GM18870 (cell line): ENCODE data around the gene DNPEP.
"Not testable (repeated sequence)": the region's sequence is repeated elsewhere in the genome, so short reads cannot be mapped to it uniquely, and the experiment has no call there.

ENCODE experiments used
- ATAC-seq: cut with Tn5 transposase; IDR thresholded peaks from one replicate; pipeline ENCODE4 v1.9.1; 2021; ENCODE audit warnings: moderate library complexity; ENCODE audit not compliant: unreplicated experiment

Gene DNPEP

DNA sequence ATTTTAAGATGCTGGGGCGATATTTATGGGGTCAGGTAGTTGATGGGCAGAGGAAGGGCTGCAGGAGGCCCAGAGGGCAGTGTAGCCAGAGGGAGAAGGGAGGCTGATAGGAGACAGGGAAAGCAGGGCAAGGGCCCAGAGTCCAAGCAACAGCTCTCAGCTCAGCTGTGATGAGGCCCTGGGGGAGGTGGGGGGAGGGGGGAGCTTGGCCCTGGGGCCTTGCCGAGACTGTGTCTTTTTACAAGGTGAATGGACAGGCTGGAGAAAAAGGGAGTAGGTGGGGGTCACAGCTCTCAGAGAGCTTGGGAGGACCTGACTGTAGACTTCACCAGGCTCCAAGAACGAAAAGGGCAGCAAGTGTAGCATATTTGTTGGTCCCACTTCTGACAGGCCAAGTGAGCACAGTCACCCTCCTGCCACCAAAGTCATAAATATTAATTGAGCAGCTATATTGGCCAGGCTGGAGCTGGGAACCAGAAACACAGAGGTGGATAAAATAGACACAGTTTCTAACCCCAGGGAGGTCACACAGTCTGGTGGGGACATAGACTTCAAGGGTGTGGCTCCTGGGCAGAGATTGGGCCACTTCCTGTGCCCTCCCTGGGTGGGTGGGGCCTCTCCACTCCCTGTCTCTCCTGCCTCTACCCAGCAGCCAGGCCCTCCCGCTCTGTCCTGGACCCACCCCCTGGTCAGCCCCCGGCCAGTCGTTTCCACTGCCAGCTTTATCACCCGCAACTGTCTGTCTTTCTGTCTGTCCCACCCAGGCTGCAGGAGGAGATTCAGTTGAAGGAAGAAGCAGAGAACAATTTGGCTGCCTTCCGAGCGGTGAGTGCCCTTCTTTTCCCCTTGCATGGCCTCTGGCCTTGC, 31.9 kb upstream of the DNPEP start:
- ATAC-seq: no peak

DNA sequence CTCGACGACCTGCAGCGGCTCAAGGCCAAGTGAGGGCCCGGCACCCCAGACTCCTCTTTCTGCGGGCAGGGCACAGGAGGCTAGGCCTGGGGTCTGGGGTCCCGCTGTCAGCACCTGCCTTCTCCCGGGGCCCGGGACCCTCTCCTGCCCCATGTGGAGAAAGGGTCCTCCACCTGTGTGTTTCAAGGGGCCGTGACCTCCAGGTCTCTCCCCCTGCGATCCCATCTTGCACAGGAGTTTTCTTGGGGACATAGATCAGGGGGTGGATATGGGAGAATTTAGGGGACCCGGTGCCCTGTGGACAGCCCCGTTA, 31.3 kb upstream of the DNPEP start:
- no peak for ATAC-seq

DNA sequence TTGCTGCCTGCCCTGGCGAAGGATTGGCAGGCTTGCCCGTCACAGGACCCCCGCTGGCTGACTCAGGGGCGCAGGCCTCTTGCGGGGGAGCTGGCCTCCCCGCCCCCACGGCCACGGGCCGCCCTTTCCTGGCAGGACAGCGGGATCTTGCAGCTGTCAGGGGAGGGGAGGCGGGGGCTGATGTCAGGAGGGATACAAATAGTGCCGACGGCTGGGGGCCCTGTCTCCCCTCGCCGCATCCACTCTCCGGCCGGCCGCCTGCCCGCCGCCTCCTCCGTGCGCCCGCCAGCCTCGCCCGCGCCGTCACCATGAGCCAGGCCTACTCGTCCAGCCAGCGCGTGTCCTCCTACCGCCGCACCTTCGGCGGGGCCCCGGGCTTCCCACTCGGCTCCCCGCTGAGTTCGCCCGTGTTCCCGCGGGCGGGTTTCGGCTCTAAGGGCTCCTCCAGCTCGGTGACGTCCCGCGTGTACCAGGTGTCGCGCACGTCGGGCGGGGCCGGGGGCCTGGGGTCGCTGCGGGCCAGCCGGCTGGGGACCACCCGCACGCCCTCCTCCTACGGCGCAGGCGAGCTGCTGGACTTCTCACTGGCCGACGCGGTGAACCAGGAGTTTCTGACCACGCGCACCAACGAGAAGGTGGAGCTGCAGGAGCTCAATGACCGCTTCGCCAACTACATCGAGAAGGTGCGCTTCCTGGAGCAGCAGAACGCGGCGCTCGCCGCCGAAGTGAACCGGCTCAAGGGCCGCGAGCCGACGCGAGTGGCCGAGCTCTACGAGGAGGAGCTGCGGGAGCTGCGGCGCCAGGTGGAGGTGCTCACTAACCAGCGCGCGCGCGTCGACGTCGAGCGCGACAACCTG, 30.7 kb upstream of the DNPEP start, which contains the start of gene DES:
Gene DES, plus strand, starts transcription at position 223 of the 857 bp plus-strand sequence. Its CDS starts 86 bp downstream, at position 309.
- no peak for ATAC-seq

DNA sequence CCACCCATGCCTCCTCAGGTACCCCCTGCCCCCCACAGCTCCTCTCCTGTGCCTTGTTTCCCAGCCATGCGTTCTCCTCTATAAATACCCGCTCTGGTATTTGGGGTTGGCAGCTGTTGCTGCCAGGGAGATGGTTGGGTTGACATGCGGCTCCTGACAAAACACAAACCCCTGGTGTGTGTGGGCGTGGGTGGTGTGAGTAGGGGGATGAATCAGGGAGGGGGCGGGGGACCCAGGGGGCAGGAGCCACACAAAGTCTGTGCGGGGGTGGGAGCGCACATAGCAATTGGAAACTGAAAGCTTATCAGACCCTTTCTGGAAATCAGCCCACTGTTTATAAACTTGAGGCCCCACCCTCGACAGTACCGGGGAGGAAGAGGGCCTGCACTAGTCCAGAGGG, 29.7 kb upstream of the DNPEP start:
- no peak for ATAC-seq

DNA sequence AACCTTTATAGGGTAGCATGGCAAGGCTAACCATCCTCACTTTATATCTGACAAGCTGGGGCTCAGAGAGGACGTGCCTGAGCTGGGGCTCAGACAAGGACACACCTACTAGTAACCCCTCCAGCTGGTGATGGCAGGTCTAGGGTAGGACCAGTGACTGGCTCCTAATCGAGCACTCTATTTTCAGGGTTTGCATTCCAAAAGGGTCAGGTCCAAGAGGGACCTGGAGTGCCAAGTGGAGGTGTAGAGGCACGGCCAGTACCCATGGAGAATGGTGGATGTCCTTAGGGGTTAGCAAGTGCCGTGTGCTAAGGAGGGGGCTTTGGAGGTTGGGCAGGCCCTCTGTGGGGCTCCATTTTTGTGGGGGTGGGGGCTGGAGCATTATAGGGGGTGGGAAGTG, 29.2 kb upstream of the DNPEP start:
- no peak for ATAC-seq

DNA sequence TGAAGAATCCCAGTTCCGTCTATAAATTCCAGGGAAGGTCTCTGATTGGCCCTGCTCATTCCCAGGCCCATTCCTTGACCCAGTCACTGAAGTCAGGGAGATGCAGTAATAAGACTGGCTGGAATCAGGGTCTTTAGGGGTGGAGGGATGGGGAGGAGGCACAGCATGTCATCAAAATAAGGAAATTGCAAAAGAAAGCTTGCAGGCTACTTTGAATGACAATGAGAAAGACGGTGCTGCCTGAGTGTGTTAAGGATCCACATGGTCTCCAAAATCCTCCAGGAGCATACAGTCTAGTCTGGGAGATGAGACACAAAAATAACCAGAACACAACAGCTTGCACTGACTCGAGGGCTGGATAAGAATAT, 28.5 kb upstream of the DNPEP start:
- ATAC-seq: no peak

DNA sequence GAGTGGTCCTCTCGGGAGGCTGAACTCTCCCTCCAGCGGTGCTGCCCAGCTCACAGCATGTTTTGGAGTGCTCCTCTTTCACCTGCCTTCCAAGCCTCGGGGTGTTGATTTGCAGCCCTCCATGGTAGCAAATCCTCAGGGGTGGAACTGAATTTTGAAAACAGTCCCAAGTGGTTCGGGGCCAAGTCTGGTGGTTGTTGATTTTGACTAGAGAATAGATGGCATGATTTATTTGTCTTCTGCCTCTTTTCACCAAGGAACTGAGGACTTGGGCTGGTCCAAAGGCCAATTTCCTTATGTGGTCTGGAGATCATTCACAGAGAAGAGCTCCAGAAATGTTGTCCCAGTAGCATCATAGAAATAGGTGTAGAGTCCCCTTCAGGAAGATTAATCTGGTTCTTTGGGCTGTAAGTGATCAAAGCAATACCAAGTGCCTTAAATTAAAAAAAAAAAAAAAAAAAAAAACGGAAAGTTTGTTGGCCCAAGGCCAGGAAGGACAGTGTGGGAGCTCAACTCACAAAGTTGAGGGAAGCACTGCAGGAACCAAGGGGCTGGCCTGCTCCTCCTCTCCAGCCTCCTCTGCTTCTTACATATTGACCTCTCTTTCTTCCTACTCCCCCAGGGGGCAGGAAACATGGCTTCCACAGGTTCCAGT, 28.0 kb upstream of the DNPEP start:
- no peak for ATAC-seq

DNA sequence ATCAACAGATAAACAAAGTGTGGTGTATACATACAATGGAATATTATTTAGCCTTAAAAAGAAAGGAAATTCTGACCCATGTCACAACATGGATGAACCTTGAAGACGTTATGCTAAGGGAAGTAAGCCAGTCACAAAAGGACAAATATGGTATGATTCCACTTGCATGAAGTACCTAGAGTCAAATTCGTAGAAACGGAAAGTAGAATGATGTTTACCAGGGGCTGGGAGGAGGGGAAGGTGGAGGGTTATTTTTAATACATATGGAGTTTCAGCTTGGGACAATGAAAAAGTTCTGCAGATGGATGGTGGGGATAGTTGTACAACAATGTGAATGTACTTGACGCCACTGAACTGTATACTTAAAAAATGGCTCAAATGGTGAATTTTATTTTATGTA, 27.1 kb upstream of the DNPEP start:
- ATAC-seq: no peak

DNA sequence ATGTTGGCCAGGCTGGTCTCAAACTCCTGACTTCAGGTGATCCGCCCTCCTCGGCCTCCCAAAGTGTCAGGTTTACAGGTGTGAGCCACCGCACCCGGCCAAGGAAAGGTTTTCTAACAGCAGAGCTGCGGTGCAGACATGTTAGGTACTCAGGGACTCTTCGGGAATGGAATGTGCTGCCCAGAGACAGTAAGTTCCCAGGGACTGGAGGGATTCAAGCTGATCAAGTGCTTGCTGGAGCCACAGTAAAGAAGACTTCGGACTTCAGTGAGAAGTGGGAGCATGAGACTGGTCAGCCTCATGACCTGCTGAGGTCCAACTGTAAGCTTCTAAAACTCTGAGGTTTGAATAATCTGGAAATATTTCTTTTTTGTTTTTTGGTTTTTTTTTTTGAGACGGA, 22.7 kb upstream of the DNPEP start:
- no peak for ATAC-seq

DNA sequence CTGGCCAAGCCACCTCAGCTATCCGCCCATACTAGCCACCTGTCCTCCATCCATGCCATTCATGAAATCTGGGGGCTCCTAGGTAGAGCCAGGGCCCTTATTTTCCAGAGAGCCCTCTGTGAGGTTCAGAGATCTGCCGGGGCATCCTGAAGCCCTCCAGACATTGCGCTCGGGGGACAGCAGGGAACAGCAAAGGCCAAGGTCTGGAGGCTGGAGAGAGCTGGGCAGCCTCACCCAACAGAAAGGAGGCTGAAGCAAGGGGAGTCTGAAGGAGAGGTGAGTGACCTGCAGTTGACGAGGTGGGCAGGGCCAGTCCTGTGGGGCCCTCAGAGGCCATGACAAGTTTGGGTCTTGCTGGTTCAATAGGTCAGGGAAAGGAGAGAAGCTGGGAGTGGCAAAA, 21.9 kb upstream of the DNPEP start:
- ATAC-seq: no peak

DNA sequence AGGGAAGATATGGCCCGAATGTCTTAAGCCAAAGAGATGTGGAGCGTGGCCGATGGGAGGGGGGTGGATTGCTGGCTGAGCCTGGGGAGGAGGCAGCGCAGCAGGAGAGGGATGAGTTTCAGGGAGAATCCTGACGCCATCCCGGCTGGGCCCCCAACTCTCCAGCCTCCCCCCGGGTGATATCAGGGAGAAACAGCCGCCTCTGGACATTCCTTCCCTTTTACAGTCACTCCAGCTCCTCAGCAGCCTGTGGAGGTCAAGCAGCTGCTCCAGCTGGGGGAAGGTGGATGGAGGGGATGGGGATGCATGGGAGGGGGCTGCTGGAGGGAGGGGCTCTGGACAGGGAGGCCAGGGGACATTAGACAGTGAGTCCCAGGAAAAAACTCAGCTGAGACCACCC, 20.9 kb upstream of the DNPEP start:
- ATAC-seq: no peak

DNA sequence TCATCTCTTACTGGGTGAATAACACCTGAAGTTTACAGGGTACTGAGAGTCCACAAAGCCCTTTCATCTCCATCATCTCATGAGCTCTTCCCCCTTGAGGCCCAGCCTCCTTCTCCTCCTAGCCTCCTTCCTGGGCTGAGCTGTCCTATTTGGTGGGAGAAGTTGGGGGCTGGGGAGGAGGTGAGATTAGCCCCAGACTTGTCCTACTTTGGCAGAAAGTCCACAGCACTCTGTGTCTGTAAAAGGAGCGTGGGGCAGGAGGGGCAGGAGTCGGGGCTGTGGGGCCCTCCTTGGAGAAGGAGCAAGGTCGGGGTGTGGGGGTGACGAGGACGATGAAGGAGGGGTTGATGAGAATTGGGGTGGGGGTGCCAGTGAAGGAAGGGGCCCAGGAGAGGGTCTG, 20.5 kb upstream of the DNPEP start:
- no peak for ATAC-seq

DNA sequence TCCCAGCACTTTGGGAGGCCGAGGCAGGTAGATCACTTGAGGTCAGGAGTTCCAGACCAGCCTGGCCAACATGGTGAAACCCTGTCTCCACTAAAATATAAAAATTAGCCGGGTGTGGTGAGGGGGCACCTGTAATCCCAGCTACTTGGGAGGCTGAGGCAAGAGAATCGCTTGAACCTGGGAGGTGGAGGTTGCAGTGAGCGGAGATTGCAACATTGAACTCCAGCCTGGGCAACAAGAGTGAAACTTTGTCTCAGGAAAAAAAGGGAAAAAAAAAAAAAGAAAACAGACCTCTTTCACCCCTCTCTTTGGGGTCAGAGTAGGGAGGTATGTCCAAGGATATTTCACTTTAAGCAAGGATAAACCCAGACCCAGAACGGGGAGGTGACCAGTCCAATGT, 19.6 kb upstream of the DNPEP start:
- not testable (repeated sequence) for ATAC-seq

DNA sequence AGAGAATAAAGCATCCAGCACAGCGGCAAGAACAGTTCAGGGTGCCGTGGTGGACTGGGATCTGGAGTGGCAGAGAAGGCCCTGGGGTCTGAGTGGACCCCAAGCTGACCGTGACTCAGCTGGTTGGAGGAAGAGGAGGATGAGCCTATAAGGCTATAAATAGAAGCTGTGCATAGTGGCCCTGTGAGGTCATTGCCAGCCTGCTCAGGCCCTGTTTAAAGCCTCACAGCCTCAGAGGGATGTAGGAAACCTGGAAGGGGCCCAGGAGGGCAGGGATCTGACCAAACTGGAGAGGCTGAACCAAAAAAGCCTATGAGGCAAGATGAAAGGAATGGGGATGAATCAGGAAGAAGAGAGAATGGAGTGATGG, 19.1 kb upstream of the DNPEP start:
- no peak for ATAC-seq

DNA sequence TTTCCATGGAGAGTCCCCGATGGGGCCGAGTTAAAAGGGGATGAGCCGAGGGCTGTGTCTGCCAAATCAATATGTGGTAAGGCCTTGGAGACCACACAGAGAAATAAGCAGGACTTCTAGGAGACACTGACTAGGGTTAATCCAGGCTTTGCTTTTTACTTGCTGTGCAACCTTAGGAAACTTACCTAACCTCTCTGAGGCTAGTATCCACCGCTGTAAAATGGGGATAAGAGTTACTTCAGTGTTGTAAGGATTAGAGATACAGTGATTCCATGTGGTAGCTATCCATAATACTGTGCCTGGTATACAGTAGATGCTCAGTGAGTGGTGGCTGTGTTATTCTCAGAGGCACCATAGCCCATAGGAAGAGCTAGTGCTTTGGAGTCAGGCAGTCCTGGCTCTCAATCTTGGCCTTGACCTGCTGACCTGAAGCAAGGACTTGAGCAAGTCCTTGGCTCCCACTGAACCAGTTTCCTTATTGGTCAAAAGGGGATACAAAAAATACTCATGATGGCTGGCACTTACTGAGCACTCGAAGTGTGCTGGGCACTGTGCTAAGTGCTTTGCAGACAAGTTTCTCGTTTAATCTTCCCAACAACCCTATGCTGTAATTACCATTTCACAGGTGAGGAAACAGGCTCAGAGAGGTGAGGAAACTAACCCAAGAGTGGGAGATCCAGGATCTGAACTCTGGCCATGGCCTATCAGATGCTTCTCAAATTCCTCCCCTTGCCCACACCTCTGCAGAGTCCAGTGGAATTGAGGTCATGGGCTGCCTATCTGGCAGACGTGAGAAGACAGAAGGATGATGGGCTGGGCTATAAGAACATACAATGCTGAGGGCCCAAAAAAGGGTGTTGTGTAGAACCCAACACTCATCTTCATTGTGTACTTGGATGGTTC, 18.5 kb upstream of the DNPEP start:
- ATAC-seq: no peak

DNA sequence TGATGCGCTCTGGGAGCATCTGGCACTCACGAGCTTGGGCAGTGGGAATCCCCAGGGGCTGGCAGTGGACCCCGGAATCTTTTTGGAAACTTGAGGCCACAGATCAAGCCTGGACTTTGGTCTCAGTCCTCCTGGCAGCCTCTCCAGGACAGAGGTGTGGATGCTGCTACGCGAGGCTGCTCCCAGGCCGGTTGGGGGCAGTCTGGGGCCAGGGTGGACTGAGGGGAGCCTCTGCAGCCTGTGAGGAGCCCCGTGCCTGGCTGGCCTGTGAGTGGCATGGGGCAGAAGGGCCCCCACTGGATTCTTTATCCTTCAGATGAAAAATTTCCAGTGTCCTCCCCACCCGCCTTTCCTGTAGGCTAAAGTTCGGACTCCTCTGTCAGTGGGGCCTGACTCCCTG, 17.7 kb upstream of the DNPEP start:
- ATAC-seq: no peak

DNA sequence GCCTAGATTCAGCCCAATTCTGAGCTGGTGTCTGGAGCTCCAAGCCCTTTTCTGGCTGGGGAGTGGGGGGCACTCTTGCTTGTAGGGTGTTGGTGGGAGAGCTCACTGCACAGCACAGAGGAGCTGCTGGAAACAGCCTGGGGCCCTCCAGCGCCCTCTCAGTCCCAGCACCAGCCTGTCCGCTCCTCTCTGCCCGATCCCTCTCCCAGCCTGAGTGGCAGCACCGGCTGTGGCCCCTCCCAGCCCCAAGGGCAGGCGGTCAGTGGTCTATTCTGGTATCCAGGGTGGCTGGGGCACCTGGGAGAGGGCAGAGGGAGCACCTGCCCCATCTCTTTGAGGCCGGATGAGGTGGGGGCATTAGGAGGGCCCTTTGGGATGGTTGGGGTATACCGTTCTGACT, 17.2 kb upstream of the DNPEP start:
- no peak for ATAC-seq

DNA sequence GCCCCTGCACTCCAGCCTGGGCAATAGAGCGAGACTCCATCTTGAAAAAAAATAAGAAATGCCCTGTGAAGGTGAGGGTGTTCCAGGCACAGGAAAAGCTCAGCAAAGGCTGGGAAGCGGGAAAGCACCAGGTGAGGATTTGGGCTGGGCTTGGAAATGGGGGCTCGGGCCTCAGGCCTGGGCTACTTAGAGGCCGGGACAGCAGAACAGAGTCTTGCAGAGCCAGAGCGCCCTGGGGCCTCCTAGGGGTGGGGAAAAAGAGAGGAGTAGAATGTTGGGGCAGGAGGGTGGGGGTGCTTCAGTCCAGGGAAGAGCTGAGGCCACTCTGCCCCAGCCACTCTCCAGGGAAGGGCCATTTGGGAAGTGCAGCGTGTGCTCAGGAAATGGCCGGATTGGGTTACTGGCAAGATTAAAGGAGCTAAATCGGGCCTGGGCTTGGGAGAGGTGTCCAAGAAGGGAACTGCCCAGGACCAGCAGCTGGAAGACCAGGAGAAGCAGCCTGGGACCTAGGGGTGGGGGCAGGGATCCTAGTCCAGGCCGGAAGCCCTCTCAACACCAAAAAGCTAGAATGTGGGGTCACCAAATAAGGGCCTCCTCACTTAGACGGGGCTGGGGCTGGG, 16.7 kb upstream of the DNPEP start:
- ATAC-seq: no peak

DNA sequence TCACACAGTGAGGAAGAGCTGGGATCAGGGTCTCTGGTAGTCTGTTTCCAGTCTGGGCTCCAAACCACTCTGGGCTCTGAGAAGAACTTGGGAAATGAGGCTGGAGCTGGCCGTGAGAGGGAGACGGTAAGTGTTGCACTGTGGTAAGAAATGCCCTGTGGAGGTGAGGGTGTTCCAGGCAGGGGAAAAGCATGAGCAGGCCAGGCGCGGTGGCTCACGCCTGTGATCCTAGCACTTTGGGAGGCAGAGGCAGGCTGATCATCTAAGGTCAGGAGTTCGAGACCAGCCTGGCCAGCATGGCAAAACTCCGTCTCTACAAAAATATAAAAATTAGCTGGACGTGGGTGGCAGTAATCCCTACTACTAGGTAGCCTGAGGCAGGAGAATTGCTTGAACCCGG, 16.1 kb upstream of the DNPEP start:
- ATAC-seq: no peak
